GM12865 (cell line): Measurements from ENCODE around the gene TYRP1.

Source experiments
- DNase-seq: peaks from one replicate; pipeline ENCODE4 v3.0.0; 2010; ENCODE audit warnings: low read depth
- H3K4me3 ChIP-seq: 2 replicates; pipeline ENCODE4 v1.5.1; 2011; ENCODE audit warnings: mild to moderate bottlenecking, low read depth, low read length, control low read depth
- CTCF ChIP-seq: IDR thresholded peaks from 2 replicates; pipeline ENCODE4 v1.5.1; 2011; ENCODE audit warnings: low read length, control low read depth, low read depth, inconsistent platforms; ENCODE audit not compliant: insufficient read depth; ENCODE audit errors: missing control alignments

TYRP1 gene

GRCh38 chr9:12702160-12702758, 9.1 kb downstream of the TYRP1 start:
- no peak for TF ChIP-seq CTCF
- no peak overlapping the region for H3K4me3 ChIP-seq
- DNase-seq = no peak

- H3K4me3 ChIP-seq = no peak overlapping the region
- no peak for TF ChIP-seq CTCF
- DNase-seq = no peak
These were observed 10.8 kb downstream of the TYRP1 start for GRCh38 chr9:12703996-12704395.

GRCh38 chr9:12705738-12706391, 12.7 kb downstream of the TYRP1 start:
- no peak for TF ChIP-seq CTCF
- DNase-seq = no peak
- no peak overlapping the region for H3K4me3 ChIP-seq

- no peak for TF ChIP-seq CTCF
- no peak overlapping the region for H3K4me3 ChIP-seq
- DNase-seq = no peak
These were observed 15.5 kb downstream of the TYRP1 start for GRCh38 chr9:12708562-12709298.

GRCh38 chr9:12712532-12712931, 19.3 kb downstream of the TYRP1 start:
- H3K4me3 ChIP-seq = no peak overlapping the region
- no peak for TF ChIP-seq CTCF
- no peak for DNase-seq

- H3K4me3 ChIP-seq = no peak overlapping the region
- TF ChIP-seq CTCF = no peak
- DNase-seq = no peak
These were observed 22.1 kb downstream of the TYRP1 start for GRCh38 chr9:12715268-12715667.
